ENCODE measurements around the gene CISH. TPM values are rescaled to one million over a fixed set of nuclear protein-coding genes. Genes with fewer than 3 reads are reported as not detected.

The CISH gene
- total RNA-seq, 1 experiment from 2014 or later: 2.7 TPM

DNA sequence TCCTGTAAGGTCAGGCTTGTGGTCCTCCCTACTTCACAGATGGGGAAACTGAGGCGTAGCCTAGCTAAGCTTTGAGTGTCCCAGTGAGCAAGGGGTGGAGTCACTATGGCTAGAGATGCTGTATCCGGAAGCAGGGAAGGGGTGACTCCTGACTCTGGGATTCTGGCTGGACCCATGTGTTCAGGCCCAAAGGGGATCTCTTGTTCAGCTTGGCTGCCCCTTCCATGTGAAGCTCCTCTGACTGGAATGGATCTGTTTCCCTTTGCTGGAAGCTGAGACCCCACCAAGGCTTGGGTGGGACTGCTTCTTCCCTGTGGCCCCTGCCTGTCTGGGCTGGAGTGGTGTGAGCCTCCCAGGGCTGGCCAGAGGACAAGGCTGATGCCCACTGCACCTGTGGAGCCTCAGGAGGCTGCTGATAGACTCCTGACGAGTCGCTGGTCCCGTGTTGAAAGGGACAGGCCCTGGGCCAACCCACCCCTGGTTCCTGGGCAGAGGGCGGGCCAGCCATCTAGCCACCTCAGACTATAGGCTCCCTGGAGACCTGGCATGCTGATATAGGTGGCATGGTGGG, 6.4 kb upstream of the CISH start:
- H3K27ac ChIP-seq: peak overlapping the region; percentile 78; the same call in 1 of the 2 replicates
- TSS peak; percentile 23 for BruUV-seq (replicated peaks)

DNA sequence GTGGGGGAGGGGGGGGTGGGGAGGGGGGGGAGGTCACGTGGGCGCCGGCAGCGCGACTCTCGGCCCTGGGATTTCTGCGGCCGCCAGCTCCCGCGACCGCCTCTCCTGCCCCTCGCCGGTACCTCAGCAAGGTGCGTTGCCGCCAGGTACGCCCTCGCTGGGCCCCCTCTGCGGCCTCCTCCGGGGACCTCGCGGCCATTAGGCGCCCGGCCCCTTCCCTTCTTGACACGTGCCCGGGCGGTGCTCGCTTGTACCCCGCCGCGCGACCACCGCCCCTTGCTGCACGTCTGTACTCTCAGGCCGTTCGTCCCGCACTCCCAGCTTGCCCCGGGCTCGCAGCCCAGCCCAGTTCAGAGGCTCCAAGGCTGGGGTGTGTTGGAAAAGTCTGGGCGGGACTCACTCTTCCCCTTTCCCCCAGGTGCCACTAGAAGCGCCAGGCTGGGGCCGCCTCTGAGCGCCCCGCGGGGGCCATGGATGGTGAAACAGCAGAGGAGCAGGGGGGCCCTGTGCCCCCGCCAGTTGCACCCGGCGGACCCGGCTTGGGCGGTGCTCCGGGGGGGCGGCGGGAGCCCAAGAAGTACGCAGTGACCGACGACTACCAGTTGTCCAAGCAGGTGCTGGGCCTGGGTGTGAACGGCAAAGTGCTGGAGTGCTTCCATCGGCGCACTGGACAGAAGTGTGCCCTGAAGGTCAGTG, 5.7 kb upstream of the CISH start, which contains the start of gene MAPKAPK3:
TSS of gene MAPKAPK3 (plus strand) at position 56 of the 696 bp plus-strand sequence. CDS start at position 471, 415 bp downstream.
- TF ChIP-seq EZH2 (IDR thresholded peaks at IDR 0.05; ENCODE audit: low read depth): no peak
- TF ChIP-seq, protein P1, sequence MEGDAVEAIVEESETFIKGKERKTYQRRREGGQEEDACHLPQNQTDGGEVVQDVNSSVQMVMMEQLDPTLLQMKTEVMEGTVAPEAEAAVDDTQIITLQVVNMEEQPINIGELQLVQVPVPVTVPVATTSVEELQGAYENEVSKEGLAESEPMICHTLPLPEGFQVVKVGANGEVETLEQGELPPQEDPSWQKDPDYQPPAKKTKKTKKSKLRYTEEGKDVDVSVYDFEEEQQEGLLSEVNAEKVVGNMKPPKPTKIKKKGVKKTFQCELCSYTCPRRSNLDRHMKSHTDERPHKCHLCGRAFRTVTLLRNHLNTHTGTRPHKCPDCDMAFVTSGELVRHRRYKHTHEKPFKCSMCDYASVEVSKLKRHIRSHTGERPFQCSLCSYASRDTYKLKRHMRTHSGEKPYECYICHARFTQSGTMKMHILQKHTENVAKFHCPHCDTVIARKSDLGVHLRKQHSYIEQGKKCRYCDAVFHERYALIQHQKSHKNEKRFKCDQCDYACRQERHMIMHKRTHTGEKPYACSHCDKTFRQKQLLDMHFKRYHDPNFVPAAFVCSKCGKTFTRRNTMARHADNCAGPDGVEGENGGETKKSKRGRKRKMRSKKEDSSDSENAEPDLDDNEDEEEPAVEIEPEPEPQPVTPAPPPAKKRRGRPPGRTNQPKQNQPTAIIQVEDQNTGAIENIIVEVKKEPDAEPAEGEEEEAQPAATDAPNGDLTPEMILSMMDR (conservative IDR thresholded peaks at IDR 0.05): no peak; the same call in 1 of the 2 replicates
- H3K9me2 ChIP-seq (ENCODE audit: insufficient read depth): no peaks in the 10 kb centered on the region
- H3K36me3 ChIP-seq (ENCODE audit: low read depth): peaks cover 5% of the 10 kb centered on the region; the same call in 1 of the 2 replicates
- no peaks in the 10 kb centered on the region for H3K27me3 ChIP-seq (ENCODE audit: insufficient read depth, low read depth)
- peaks cover 40% of the 10 kb centered on the region for H3K79me2 ChIP-seq (ENCODE audit: low read depth)
- peaks cover 36% of the 10 kb centered on the region for H3K4me1 ChIP-seq (replicated peaks; ENCODE audit: insufficient read depth)
- peak in 1 of 2 experiments; percentile 44 for DNase-seq
- intact Hi-C loops (cut with micrococcal nuclease; ENCODE audit: unreplicated experiment): loop anchor here (2.0 to 5.0 kb wide), 5 partner anchors 190 to 1066 kb away; no protein-coding TSS in a partner anchor
- peak within 1 kb of the TSS; percentile 60 for H3K4me3 ChIP-seq
- H3K9me3 ChIP-seq (ENCODE audit: insufficient read depth, low read depth): no peaks in the 10 kb centered on the region
- H4K20me1 ChIP-seq (ENCODE audit: insufficient read depth): no peaks in the 10 kb centered on the region
- ChIA-PET CTCF (interaction anchor here (0.6 to 1.7 kb wide), 7 partner anchors 9 to 1053 kb away, joined by 3 to 16 read pairs (median 7); partner anchors contain the start of genes HEMK1 and MANF), POLR2A (ENCODE audit: unreplicated experiment) (interaction anchor here (0.6 to 1.3 kb wide), 3 partner anchors 407 to 855 kb away, joined by 4 to 11 read pairs (median 5); no protein-coding TSS in a partner anchor)
- peak within 1 kb of the TSS; percentile 78 for H3K27ac ChIP-seq
- TSS peak; percentile 11 for BruUV-seq (replicated peaks)
- peaks cover 11% of the 10 kb centered on the region; the same call in 1 of the 2 replicates for H3F3A ChIP-seq (ENCODE audit: insufficient read depth, low read depth)
- peak within 1 kb of the TSS; percentile 89 for H3K4me2 ChIP-seq
- peak within 1 kb of the TSS; percentile 89 for H2AFZ ChIP-seq

More for the DNA sequence above, 6.4 kb upstream of the CISH start:
- no peaks in the 10 kb centered on the region for H4K20me1 ChIP-seq (ENCODE audit: insufficient read depth)
- H3F3A ChIP-seq (ENCODE audit: insufficient read depth, low read depth): peaks cover 10% of the 10 kb centered on the region; the same call in 1 of the 2 replicates
- intact Hi-C loops (cut with micrococcal nuclease; ENCODE audit: unreplicated experiment): loop anchor here (2.0 to 5.0 kb wide), 5 partner anchors 189 to 1065 kb away; no protein-coding TSS in a partner anchor
- no peaks in the 10 kb centered on the region for H3K9me3 ChIP-seq (ENCODE audit: insufficient read depth, low read depth)
- DNase-seq: no peak
- peaks cover 6% of the 10 kb centered on the region; the same call in 1 of the 2 replicates for H3K36me3 ChIP-seq (ENCODE audit: low read depth)
- H3K4me2 ChIP-seq: peak overlapping the region; percentile 89
- no peaks in the 10 kb centered on the region for H3K9me2 ChIP-seq (ENCODE audit: insufficient read depth)
- POLR2A ChIA-PET (ENCODE audit: unreplicated experiment): interaction anchor here (0.6 to 1.3 kb wide), 2 partner anchors 406 to 809 kb away, joined by 4 to 11 read pairs; no protein-coding TSS in a partner anchor
- TF ChIP-seq EZH2 (IDR thresholded peaks at IDR 0.05; ENCODE audit: low read depth): no peak
- TF ChIP-seq, protein P1 (conservative IDR thresholded peaks at IDR 0.05): no peak
- peak overlapping the region; percentile 60 for H3K4me3 ChIP-seq
- H2AFZ ChIP-seq: peak overlapping the region; percentile 89
- peaks cover 36% of the 10 kb centered on the region for H3K4me1 ChIP-seq (replicated peaks; ENCODE audit: insufficient read depth)
- peaks cover 46% of the 10 kb centered on the region for H3K79me2 ChIP-seq (ENCODE audit: low read depth)
- H3K27me3 ChIP-seq (ENCODE audit: insufficient read depth, low read depth): no peaks in the 10 kb centered on the region
- CTCF ChIA-PET: interaction anchor here (0.5 to 1.2 kb wide), 5 partner anchors 10 to 812 kb away, joined by 3 to 5 read pairs (median 3); no protein-coding TSS in a partner anchor

DNA sequence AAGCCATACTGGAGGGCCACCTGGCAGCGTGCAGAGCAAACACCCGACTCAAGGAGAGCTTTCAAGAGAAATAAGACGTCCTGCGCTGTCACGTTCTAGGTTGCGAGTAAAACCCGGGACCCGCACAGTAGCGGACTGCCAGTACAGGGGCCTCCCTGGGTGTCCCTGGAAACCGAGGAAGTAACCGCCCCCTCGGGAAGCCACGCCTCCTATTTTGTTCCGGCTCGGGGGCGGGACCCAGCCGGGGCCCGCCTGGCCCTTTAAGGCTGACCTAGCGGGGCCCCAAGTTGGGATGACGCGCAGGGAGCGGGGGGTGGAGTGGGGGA, 5.2 kb upstream of the CISH start:
- H2AFZ ChIP-seq: peak overlapping the region; percentile 73
- no peak for TF ChIP-seq EZH2 (IDR thresholded peaks at IDR 0.05; ENCODE audit: low read depth)
- TF ChIP-seq, protein P1 (conservative IDR thresholded peaks at IDR 0.05): no peak
- peaks cover 36% of the 10 kb centered on the region for H3K79me2 ChIP-seq (ENCODE audit: low read depth)
- intact Hi-C loops (cut with micrococcal nuclease; ENCODE audit: unreplicated experiment): loop anchor here (1.0 to 5.0 kb wide), 8 partner anchors 36 to 1066 kb away; no protein-coding TSS in a partner anchor
- no TSS peak for BruUV-seq (replicated peaks)
- H3K36me3 ChIP-seq (ENCODE audit: low read depth): peaks cover 3% of the 10 kb centered on the region; the same call in 1 of the 2 replicates
- peaks cover 12% of the 10 kb centered on the region; the same call in 1 of the 2 replicates for H3F3A ChIP-seq (ENCODE audit: insufficient read depth, low read depth)
- ChIA-PET POLR2A (ENCODE audit: unreplicated experiment) (interaction anchor here (0.5 to 1.3 kb wide), 3 partner anchors 31 to 855 kb away, joined by 4 to 11 read pairs (median 5); no protein-coding TSS in a partner anchor), CTCF (interaction anchor here (0.8 to 1.7 kb wide), 7 partner anchors 36 to 1065 kb away, joined by 3 to 16 read pairs (median 7); partner anchors contain the start of genes HEMK1 and MANF)
- peak overlapping the region; percentile 78 for H3K4me2 ChIP-seq
- H3K27ac ChIP-seq: no peak overlapping the region
- no peaks in the 10 kb centered on the region for H3K9me3 ChIP-seq (ENCODE audit: insufficient read depth, low read depth)
- no peaks in the 10 kb centered on the region for H3K9me2 ChIP-seq (ENCODE audit: insufficient read depth)
- no peaks in the 10 kb centered on the region for H3K27me3 ChIP-seq (ENCODE audit: insufficient read depth, low read depth)
- peak; percentile 79 to 94 for DNase-seq
- no peaks in the 10 kb centered on the region for H4K20me1 ChIP-seq (ENCODE audit: insufficient read depth)
- H3K4me1 ChIP-seq (replicated peaks; ENCODE audit: insufficient read depth): peaks cover 36% of the 10 kb centered on the region
- H3K4me3 ChIP-seq: peak overlapping the region; percentile 54; the same call in 1 of the 2 replicates
